Activated T-helper 17 cell treated with anti-CD3 and anti-CD28 coated beads, Interleukin-2, amount 50 U/mL, for 72 hours (primary cell): ENCODE results near the gene CAPN10. TPM values are rescaled to one million over a fixed set of nuclear protein-coding genes. Genes with fewer than 3 reads are reported as not detected.

Experiments
- ATAC-seq: fragments of 150-1000 bp; cut with Tn5 transposase; replicated peaks from 2 replicates; pipeline ENCODE4 v1.10.0; 2021; ENCODE audit warnings: mild to moderate bottlenecking, moderate library complexity
- H3K27ac Mint-ChIP-seq: one replicate; pipeline ENCODE4 v1.8.0; 2022; ENCODE audit warnings: mixed read lengths
- H3K27me3 Mint-ChIP-seq: one replicate; pipeline ENCODE4 v1.8.0; 2022; ENCODE audit warnings: mixed read lengths
- H3K36me3 Mint-ChIP-seq: one replicate; pipeline ENCODE4 v1.8.0; 2022; ENCODE audit warnings: low read depth, mild to moderate bottlenecking, mixed read lengths
- H3K4me1 Mint-ChIP-seq: one replicate; pipeline ENCODE4 v1.8.0; 2022; ENCODE audit warnings: mixed read lengths
- H3K4me3 Mint-ChIP-seq: one replicate; pipeline ENCODE4 v1.8.0; 2022; ENCODE audit warnings: mild to moderate bottlenecking, mixed read lengths
- H3K9me3 Mint-ChIP-seq: one replicate; pipeline ENCODE4 v1.8.0; 2022; ENCODE audit warnings: mixed read lengths
- total RNA-seq, 2 donors: library from RNA; stranded (reverse); gene quantifications; one replicate each; pipeline ENCODE4 v1.2.3, GENCODE V29; 2022

CAPN10 gene
- total RNA-seq, 2 donors from 2014 or later, result 28.6 to 42.3 TPM

DNA sequence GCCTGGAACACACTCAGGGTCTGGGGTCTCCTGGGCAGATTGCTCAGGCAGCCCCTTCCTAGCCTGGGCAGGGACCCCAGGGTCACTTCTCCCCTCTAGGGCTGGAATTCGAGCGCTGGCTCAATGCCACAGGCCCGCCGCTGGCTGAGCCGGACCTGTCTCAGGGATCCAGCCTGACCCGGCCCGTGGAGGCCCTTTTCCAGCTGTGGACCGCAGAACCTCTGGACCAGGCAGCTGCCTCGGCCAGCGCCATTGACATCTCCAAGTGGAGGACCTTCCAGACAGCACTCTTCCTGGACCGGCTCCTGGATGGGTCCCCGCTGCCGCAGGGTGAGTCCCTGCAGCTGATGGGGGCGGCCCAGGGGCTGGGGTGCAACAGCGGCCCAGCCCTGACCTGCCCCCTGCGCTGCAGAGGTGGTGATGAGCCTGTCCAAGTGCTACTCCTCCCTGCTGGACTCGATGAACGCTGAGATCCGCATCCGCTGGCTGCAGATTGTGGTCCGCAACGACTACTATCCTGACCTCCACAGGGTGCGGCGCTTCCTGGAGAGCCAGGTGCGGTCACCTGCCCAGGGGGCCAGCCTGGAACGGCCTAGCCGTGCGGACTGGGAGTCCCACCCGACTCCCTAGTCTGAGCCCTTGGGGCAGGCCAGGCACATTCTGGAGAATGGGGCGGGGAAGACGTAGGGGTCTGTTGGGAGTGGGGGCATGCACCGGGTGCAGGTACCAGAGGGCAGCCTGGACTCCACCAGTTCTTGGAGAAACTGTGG, 9.9 kb upstream of the CAPN10 start:
- Mint-ChIP-seq H3K27ac (no peak overlapping the region), H3K27me3 (no peaks in the 10 kb centered on the region), H3K9me3 (no peaks in the 10 kb centered on the region)

DNA sequence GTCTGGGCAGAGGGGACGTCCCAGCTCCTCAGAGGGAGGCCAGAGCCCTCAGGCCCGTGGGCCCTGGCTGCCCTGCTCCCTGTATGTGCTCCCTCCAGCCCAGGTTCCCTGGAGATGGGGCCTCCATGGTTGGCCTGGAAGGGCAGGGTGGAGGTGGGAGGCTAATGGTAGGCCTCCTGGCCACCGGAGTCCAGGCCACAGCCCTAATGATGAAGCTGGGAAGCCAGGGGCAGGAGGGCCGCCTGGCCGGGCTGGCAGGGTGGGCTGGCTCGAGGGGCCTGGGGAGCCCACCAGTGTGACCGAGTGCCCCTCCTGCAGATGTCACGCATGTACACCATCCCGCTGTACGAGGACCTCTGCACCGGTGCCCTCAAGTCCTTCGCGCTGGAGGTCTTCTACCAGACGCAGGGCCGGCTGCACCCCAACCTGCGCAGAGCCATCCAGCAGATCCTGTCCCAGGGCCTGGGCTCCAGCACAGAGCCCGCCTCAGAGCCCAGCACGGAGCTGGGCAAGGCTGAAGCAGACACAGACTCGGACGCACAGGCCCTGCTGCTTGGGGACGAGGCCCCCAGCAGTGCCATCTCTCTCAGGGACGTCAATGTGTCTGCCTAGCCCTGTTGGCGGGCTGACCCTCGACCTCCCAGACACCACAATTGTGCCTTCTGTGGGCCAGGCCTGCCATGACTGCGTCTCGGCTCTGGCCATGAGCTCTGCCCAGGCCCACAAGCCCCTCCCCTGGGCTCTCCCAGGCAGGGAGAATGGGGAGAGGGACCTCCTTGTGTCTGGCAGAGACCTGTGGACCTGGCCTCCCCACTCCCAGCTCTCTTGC, 9.0 kb upstream of the CAPN10 start:
- Mint-ChIP-seq H3K27me3 (no peaks in the 10 kb centered on the region), H3K27ac (no peak overlapping the region), H3K9me3 (no peaks in the 10 kb centered on the region), H3K4me3 (no peak overlapping the region), H3K36me3 (peaks cover 15% of the 10 kb centered on the region), H3K4me1 (peaks cover 21% of the 10 kb centered on the region)
- no peak for ATAC-seq

More for the DNA sequence above, 9.9 kb upstream of the CAPN10 start:
- H3K4me1 Mint-ChIP-seq, result peaks cover 18% of the 10 kb centered on the region
- ATAC-seq, result no peak
- no peak overlapping the region for H3K4me3 Mint-ChIP-seq
- peaks cover 15% of the 10 kb centered on the region for H3K36me3 Mint-ChIP-seq

DNA sequence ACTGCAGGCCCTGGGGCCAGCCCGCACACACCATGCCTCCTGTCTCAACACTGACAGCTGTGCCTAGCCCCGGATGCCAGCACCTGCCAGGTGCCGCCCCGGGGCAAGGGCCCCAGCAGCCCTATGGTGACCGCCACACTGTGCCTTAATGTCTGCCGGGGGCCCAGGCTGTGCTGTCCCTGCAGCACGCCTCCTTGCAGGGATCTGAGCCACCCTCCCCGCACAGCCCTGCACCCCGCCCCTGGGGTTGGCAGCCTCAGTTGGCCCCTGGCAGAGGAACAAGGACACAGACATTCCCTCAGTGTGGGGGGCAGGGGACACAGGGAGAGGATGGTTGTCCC, 8.5 kb upstream of the CAPN10 start:
- Mint-ChIP-seq H3K4me3 (no peak overlapping the region), H3K4me1 (peaks cover 21% of the 10 kb centered on the region), H3K36me3 (peaks cover 15% of the 10 kb centered on the region), H3K27me3 (no peaks in the 10 kb centered on the region), H3K27ac (no peak overlapping the region), H3K9me3 (no peaks in the 10 kb centered on the region)
- no peak for ATAC-seq

DNA sequence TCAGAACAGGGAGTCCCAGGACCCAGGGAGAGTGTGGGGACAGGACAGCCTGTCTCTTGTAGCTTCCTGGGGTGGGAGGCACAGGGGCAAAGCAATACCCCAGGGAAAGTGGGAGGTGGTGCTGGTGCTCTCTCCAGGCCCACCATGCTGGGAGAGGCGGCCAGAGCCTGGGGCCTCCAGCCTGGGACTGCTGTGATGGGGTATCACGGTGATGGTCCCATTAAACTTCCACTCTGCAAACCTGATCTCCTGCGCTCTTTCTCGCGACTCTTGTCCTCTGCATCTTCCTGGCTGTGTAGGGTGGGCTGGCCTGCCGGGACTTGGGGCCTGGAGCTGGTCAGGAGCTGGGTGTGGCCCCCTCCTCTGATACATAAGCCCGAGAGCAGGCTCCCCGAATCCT, 8.0 kb upstream of the CAPN10 start:
- Mint-ChIP-seq H3K9me3 (no peaks in the 10 kb centered on the region), H3K27me3 (no peaks in the 10 kb centered on the region), H3K4me1 (peaks cover 21% of the 10 kb centered on the region), H3K27ac (peak overlapping the region; percentile 84), H3K4me3 (peak overlapping the region; percentile 67), H3K36me3 (peaks cover 15% of the 10 kb centered on the region)
- ATAC-seq, result no peak

DNA sequence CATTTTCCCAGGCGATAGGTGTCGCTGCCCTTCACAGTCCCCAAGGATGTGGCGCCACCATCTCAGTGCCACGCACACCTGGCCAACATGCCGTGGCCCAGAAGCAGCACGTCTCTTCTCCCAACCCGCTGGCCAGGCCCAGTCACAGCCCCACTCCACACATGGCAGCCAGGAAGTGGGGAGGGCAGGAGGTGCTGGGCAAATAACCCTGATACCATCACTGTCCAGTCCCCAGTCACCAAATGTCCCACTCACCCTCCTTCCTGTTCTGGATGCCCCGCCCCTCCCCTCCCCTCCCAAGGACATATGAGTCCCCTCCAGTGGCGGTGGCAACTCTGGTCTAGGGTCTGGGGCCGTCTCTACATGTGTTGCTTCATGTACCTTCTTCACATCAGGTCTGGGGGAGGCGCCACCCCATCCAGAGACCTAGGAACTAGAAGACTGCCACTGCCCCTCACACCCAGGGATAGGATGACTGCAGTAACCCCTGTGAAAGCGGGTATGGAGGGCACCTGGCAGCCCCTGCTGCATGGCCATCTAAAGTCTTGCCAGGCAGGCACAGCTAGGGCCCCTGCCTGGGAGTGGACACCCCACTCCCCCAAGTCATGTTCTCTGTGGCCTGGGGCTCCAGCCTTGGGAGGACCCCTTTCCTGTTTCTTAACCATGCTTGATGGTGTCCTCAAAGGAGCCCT, 7.3 kb upstream of the CAPN10 start:
- peak overlapping the region; percentile 84 for H3K27ac Mint-ChIP-seq
- no peaks in the 10 kb centered on the region for H3K27me3 Mint-ChIP-seq
- H3K4me1 Mint-ChIP-seq, result peaks cover 21% of the 10 kb centered on the region
- H3K9me3 Mint-ChIP-seq, result no peaks in the 10 kb centered on the region
- H3K36me3 Mint-ChIP-seq, result peaks cover 15% of the 10 kb centered on the region
- H3K4me3 Mint-ChIP-seq, result peak overlapping the region; percentile 67
- peak; percentile 12 for ATAC-seq

DNA sequence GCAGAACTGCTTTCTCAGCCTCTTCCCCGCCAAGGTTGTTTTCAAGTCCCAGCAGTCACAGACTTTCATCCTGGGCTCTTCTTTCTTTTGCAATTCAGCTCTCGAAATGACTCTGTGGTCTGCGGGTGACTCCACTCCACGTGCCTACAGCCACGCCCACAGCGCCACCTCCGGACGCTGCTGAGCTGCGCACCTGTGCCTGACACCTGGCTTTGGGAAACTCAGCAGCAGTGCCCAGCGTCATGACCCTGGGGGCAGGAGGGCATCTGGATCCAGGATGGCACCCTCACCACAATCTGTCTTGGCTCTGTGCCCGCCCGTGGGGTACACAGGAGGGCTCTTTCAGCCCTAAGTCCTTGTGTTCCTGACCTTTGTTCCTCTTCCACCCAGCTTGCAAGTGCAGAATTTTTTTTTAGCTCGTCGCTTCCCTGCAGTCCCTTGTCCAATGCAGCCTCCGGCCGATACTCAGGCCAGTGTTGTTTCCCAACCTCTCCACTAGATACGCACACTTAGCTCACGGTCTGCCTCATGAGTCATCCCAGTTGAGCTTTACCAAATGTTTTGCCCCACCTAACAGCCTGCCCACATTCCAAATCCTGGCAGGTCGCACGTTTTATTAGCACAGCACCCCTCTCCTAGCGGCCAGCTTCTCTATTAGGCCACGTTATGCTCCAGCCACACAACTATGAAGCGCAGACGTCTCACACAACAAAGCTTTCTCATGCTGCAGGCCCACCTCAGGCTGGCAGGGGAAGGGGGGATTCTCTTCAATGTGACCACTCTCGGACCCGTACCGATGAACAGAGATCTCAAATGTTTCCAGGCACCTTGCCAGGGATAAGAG, 6.5 kb upstream of the CAPN10 start:
- no peaks in the 10 kb centered on the region for H3K27me3 Mint-ChIP-seq
- H3K36me3 Mint-ChIP-seq, result peaks cover 15% of the 10 kb centered on the region
- ATAC-seq, result peak; percentile 93
- no peaks in the 10 kb centered on the region for H3K9me3 Mint-ChIP-seq
- peak overlapping the region; percentile 67 for H3K4me3 Mint-ChIP-seq
- H3K27ac Mint-ChIP-seq, result peak overlapping the region; percentile 84
- H3K4me1 Mint-ChIP-seq, result peaks cover 25% of the 10 kb centered on the region

DNA sequence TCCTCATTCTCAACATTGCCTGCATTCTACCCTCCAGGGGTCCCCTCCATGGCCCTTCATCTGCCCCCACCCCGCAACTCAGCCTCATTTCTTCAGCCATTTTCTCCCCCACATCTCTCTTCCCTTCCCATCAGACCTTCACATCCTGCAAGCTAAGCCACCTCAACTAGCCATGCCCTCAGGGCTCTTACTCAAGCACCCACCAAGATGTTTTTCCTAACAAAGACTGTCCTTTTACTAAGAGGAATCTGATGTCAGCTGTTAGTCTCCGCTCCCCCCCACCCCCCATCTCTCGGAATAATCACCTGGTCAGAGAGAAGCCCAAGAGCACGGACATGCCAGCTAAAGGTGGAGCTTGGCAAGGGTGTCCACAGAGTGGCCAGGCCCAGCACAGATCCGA, 4.7 kb upstream of the CAPN10 start:
- no peaks in the 10 kb centered on the region for H3K9me3 Mint-ChIP-seq
- peaks cover 7% of the 10 kb centered on the region for H3K36me3 Mint-ChIP-seq
- no peak for ATAC-seq
- H3K4me1 Mint-ChIP-seq, result peaks cover 25% of the 10 kb centered on the region
- H3K27ac Mint-ChIP-seq, result no peak overlapping the region
- no peaks in the 10 kb centered on the region for H3K27me3 Mint-ChIP-seq
- H3K4me3 Mint-ChIP-seq, result no peak overlapping the region

DNA sequence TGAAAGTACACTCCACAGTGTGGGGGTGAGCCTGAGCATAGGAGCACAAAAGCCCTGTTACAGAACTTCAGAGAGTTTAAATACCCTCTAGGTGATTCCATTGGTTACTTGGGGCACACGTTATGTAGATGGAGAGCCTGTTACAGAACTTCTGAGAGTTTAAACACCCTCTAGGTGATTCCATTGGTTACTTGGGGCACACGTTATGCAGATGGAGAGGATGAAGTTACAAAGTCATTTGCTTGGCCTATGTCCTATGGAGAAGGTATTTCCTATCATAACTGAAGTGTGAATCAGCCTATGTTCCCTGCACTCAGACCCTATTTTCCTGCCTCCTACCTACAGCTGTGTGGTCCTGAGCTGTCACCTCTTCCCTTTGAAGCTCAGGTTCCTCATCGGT, 3.8 kb upstream of the CAPN10 start:
- H3K9me3 Mint-ChIP-seq, result no peaks in the 10 kb centered on the region
- peaks cover 28% of the 10 kb centered on the region for H3K4me1 Mint-ChIP-seq
- H3K4me3 Mint-ChIP-seq, result no peak overlapping the region
- ATAC-seq, result no peak
- no peak overlapping the region for H3K27ac Mint-ChIP-seq
- peaks cover 5% of the 10 kb centered on the region for H3K36me3 Mint-ChIP-seq
- no peaks in the 10 kb centered on the region for H3K27me3 Mint-ChIP-seq

DNA sequence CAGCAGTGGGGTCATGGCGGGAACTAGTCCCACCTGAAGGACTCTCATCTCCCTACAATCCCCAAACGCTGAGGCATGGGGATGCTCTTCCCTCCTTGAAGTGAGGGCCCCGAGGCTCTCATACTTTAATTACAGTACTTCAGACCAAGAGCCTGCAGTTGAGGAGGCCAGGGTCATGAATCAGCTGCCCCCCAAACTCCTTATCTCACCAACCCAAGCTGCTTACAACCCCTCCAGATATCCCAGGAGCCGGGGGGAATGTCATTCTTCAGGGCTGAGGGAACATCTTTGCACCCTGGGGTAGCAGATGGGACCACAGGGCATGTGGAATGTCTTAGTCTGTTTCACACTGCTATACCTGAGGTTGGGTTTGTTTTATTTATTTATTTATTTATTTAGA, 2.8 kb upstream of the CAPN10 start:
- Mint-ChIP-seq H3K4me3 (no peak overlapping the region), H3K4me1 (peaks cover 36% of the 10 kb centered on the region), H3K9me3 (no peaks in the 10 kb centered on the region), H3K27me3 (no peaks in the 10 kb centered on the region), H3K36me3 (peaks cover 2% of the 10 kb centered on the region), H3K27ac (no peak overlapping the region)
- ATAC-seq, result no peak

DNA sequence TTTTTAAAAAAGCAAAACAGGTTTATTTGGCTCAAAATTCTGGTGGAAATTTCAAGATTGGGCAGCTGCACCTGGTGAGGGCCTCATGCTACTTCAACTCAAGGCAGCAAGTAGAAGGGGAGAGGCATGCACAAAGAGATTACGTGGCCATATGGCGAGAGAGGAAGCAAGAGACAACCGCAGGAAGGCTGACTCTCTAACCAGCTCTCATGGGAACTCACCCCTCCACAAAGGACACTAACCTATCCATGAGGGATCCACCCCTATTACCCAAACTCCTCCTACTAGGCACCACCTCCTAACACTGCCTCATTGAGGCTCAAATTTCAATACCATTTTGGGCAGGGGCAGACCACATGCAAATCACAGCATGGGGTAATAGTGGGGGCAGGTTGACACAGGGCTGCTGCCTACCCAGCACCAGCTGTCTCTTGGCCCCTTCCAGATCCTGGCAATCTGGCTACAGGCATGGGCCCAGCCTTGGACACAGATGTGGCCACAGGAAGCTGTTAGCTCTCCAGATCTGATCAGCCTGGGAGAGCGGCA, 2.0 kb upstream of the CAPN10 start:
- Mint-ChIP-seq H3K36me3 (peaks cover 6% of the 10 kb centered on the region), H3K9me3 (no peaks in the 10 kb centered on the region), H3K4me3 (peak overlapping the region; percentile 92), H3K27me3 (no peaks in the 10 kb centered on the region), H3K27ac (peak overlapping the region; percentile 37), H3K4me1 (peaks cover 34% of the 10 kb centered on the region)
- peak; percentile 3 for ATAC-seq

DNA sequence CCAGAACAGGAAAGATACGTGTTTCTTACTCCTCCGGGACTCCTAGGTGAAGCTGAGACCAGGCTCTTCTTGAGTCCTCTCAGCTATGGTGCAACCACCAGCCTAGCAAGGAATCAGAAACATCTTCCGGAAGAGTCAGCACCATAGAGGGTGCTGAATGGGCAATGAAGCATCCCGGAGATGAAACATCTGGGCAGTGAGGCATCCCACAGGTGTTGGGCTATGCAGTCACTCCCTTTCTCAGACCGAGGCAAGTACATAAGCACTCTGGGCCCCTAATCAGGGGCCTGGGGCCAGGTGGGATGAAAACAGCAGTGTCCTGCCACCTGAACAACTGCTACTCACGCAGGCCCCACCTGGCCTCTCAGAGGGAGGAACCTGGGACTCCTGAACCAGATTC, 1.4 kb upstream of the CAPN10 start:
- Mint-ChIP-seq H3K4me3 (peak overlapping the region; percentile 92), H3K9me3 (no peaks in the 10 kb centered on the region), H3K36me3 (peaks cover 6% of the 10 kb centered on the region), H3K4me1 (peaks cover 28% of the 10 kb centered on the region), H3K27ac (peak overlapping the region; percentile 37), H3K27me3 (no peaks in the 10 kb centered on the region)
- no peak for ATAC-seq

DNA sequence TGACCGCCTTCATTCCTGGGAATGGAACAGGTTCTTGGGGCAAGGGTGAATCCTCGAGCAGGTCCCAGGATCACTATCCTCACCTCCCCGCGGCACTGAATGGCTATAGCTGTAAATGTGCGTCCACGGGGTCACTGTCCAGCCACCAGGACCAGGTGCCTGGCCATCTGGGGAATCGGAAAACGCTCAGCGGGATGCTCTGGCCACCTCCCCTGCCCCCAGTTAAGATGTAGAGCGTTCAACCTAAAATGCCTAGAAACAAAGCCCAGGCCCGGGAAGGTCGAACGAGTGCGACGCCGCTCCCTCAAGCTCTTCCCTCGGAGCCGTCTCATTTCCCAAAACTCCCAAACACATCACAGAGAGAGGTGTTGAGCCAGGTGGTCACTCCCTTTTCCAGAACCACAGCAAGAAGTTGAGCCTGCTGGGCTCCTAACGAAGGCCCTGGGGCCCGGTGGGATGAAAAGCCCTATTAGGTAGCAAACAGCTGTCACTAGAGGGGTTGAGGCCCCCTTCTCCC, 795 bp upstream of the CAPN10 start:
- peak overlapping the region; percentile 92 for H3K4me3 Mint-ChIP-seq
- H3K27ac Mint-ChIP-seq, result peak overlapping the region; percentile 92
- H3K9me3 Mint-ChIP-seq, result no peaks in the 10 kb centered on the region
- peaks cover 25% of the 10 kb centered on the region for H3K4me1 Mint-ChIP-seq
- no peaks in the 10 kb centered on the region for H3K27me3 Mint-ChIP-seq
- peaks cover 6% of the 10 kb centered on the region for H3K36me3 Mint-ChIP-seq
- no peak for ATAC-seq

DNA sequence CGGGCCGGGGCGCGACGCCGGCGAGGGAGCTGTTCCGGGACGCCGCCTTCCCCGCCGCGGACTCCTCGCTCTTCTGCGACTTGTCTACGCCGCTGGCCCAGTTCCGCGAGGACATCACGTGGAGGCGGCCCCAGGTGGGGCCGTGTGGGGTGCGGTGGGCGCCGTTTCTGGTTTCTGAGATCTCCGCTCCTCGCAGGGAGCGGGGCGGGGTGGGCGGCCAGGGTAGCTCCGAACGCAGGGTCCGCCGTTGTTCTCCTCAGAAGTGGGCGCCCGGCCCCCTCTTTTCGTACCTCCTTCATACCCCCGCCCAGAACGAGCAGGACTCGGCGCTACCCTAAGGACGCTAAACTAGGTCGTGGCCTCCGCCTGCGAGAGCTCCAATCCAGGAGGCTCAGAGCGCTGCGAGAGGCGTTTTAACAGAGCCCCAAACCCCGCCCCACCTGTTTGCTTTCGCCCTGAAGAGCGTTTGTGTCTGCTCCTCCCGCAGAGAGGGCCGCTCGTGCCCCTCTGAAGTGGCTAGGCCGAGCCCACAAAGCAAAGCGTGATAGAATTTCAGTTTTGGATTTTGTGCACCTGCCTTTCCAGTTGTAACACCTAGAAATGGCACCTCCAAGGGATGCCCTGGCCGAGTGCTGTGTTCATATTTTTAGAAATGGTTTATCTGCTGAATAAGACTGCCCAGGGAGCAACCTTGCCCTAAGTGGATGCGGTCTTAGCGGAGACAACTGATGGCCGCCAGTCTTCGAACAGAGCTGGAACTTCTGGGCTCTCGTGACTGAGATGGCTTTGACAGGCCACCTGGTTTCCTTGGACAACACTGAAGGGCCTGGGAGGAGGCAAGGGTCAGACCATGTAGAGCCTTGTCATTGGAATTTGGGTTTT, 626 bp downstream of the CAPN10 start:
- Mint-ChIP-seq H3K4me1 (peaks cover 28% of the 10 kb centered on the region), H3K4me3 (peak overlapping the region; percentile 92), H3K36me3 (peaks cover 13% of the 10 kb centered on the region), H3K9me3 (no peaks in the 10 kb centered on the region), H3K27ac (peak overlapping the region; percentile 37), H3K27me3 (no peaks in the 10 kb centered on the region)
- ATAC-seq, result peak; percentile 35
